HepG2 (cell line): ENCODE results near the gene NEK6. TPM values are rescaled to one million over a fixed set of nuclear protein-coding genes. Genes with fewer than 3 reads are reported as not detected.
"Not testable (repeated sequence)": the region's sequence is repeated elsewhere in the genome, so short reads cannot be mapped to it uniquely, and the experiment has no call there.

Experiments used
- ATAC-seq: fragments of 200-7000 bp; cut with Tn5 transposase; 3 replicates; pipeline ENCODE4 v1.9.1; 2020; ENCODE audit warnings: mild to moderate bottlenecking, moderate library complexity
- BruUV-seq: library from RNA; stranded (reverse); fragments of 400-500 nt; replicated peaks from 2 replicates; lab custom pipeline; 2021; lab: Mats Ljungman, UMichigan
- CTCF ChIA-PET: fragments of 300-600 bp; formaldehyde crosslinking; extraction: SDS; loops from one replicate; lab custom pipeline; 2021; ENCODE audit warnings: low total read pairs, inconsistent platforms, low intra/inter-chr PET ratio; lab: Yijun Ruan, JAX
- POLR2A ChIA-PET: fragments of 350-600 bp; sonication (Branson Sonifier 250); formaldehyde crosslinking; loops from one replicate; lab custom pipeline; 2020; ENCODE audit warnings: antibody characterized with exemption, inconsistent platforms; lab: Yijun Ruan, JAX
- DNase-seq: peaks from one replicate; pipeline ENCODE4 v3.0.0-alpha.2; 2015; ENCODE audit warnings: low spot score
- FAIRE-seq: peaks from 3 replicates; lab custom pipeline; 2011; peaks lifted over from hg19 to GRCh38; lab: Jason Lieb, UNC
- H2AFZ ChIP-seq: one replicate; pipeline ENCODE4 v1.6.1; 2011; ENCODE audit warnings: low read length, inconsistent platforms
- H3K27ac ChIP-seq: fragments of 300-600 bp; 3 replicates; pipeline ENCODE4 v1.8.0; 2011; ENCODE audit warnings: mixed run types, mild to moderate bottlenecking, mixed read lengths, low read length, inconsistent platforms; ENCODE audit not compliant: insufficient read depth; ENCODE audit errors: extremely low read length
- H3K27me3 ChIP-seq, 2 experiments: fragments of 200-600 bp in 1 of 2; 2 replicates in 1 of 2; 3 replicates in 1 of 2; pipeline versions ENCODE4 v1.6.0 to v1.8.0; 2011; ENCODE audit warnings: low read length in 2 of 2, mild to moderate bottlenecking in 2 of 2, moderate library complexity in 2 of 2, inconsistent platforms in 1 of 2; ENCODE audit not compliant: insufficient read depth in 2 of 2, control insufficient read depth in 1 of 2
- H3K36me3 ChIP-seq, 2 experiments: fragments of 200-600 bp in 1 of 2; replicated peaks in 1 of 2; 2 replicates in 1 of 2; 3 replicates in 1 of 2; pipeline versions ENCODE4 v1.5.1 to v1.8.0; 2011; ENCODE audit warnings: low read length in 2 of 2, inconsistent platforms in 1 of 2; ENCODE audit not compliant: insufficient read depth in 2 of 2, control insufficient read depth in 1 of 2
- H3K4me1 ChIP-seq: 2 replicates; pipeline ENCODE4 v1.5.1; 2012; ENCODE audit warnings: low read length, inconsistent platforms; ENCODE audit not compliant: insufficient read depth
- H3K4me2 ChIP-seq: 2 replicates; pipeline ENCODE4 v1.6.0; 2011; ENCODE audit warnings: low read depth, low read length, inconsistent platforms
- H3K4me3 ChIP-seq, 3 experiments: fragments of 200-600 bp in 1 of 3; sonication (generic), shearing (Covaris generic) in 1 of 3; replicated peaks in 1 of 3; 2 replicates each; pipeline ENCODE4 v1.5.1; 2011 to 2016; ENCODE audit warnings: low read length in 3 of 3, inconsistent platforms in 2 of 3, low read depth in 2 of 3, mild to moderate bottlenecking in 2 of 3, control low read depth in 1 of 3, mixed read lengths in 1 of 3; ENCODE audit not compliant: insufficient read depth in 1 of 3
- H3K79me2 ChIP-seq: one replicate; pipeline ENCODE4 v1.6.1; 2011; ENCODE audit warnings: low read length, inconsistent platforms; ENCODE audit not compliant: insufficient read depth
- H3K9ac ChIP-seq: 2 replicates; pipeline ENCODE4 v1.6.0; 2011; ENCODE audit warnings: mild to moderate bottlenecking, low read depth, low read length, inconsistent platforms; ENCODE audit not compliant: insufficient read depth
- H3K9me3 ChIP-seq: 2 replicates; pipeline ENCODE4 v1.5.1; 2012; ENCODE audit warnings: mild to moderate bottlenecking, low read length
- H4K20me1 ChIP-seq: 2 replicates; pipeline ENCODE4 v1.6.0; 2011; ENCODE audit warnings: inconsistent platforms, mild to moderate bottlenecking, low read length, moderate library complexity; ENCODE audit not compliant: insufficient read depth
- GLI4 ChIP-seq: sonication (generic); formaldehyde crosslinking; IDR thresholded peaks from 2 replicates; pipeline ENCODE4 v1.5.1; 2020; ENCODE audit warnings: missing genetic modification reagents, mild to moderate bottlenecking, moderate library complexity, borderline replicate concordance
- HNRNPLL ChIP-seq: fragments of 200-400 bp; formaldehyde crosslinking; IDR thresholded peaks from 2 replicates; pipeline ENCODE4 v1.6.1; 2017; ENCODE audit warnings: mild to moderate bottlenecking, low read depth, low read length; ENCODE audit not compliant: poor library complexity, severe bottlenecking
- IRX3 ChIP-seq: sonication (generic); formaldehyde crosslinking; IDR thresholded peaks from 2 replicates; pipeline ENCODE4 v1.8.1; 2023; ENCODE audit warnings: mild to moderate bottlenecking, low read depth, missing genetic modification reagents, borderline replicate concordance
- PAWR ChIP-seq: sonication (generic); formaldehyde crosslinking; IDR thresholded peaks from 2 replicates; pipeline ENCODE4 v1.4.0; 2020; ENCODE audit warnings: missing genetic modification reagents, mild to moderate bottlenecking, borderline replicate concordance
- ZMYM3 ChIP-seq: sonication (generic); formaldehyde crosslinking; IDR thresholded peaks from 2 replicates; pipeline ENCODE4 v1.5.1; 2020; ENCODE audit warnings: mild to moderate bottlenecking, missing genetic modification reagents
- ZNF260 ChIP-seq: sonication (generic); formaldehyde crosslinking; IDR thresholded peaks from 2 replicates; pipeline ENCODE4 v1.4.0; 2020; ENCODE audit warnings: missing genetic modification reagents, low read depth, mild to moderate bottlenecking, borderline replicate concordance
- ZNF292 ChIP-seq: sonication (generic); formaldehyde crosslinking; IDR thresholded peaks from 2 replicates; pipeline ENCODE4 v1.8.1; 2022; ENCODE audit warnings: mild to moderate bottlenecking, low read depth, missing genetic modification reagents, borderline replicate concordance
- ZNF576 ChIP-seq: sonication (generic); formaldehyde crosslinking; IDR thresholded peaks from 2 replicates; pipeline ENCODE4 v1.4.0; 2020; ENCODE audit warnings: mild to moderate bottlenecking, missing genetic modification reagents
- ZNF773 ChIP-seq: sonication (generic); formaldehyde crosslinking; IDR thresholded peaks from 2 replicates; pipeline ENCODE4 v1.4.0; 2020; ENCODE audit warnings: missing genetic modification reagents, borderline replicate concordance
- WGBS: methylation state at CpG from one replicate; pipeline ENCODE4 v1.1.6; 2017; ENCODE audit warnings: low lambda C conversion rate; 5-methylcytosine and 5-hydroxymethylcytosine counted together
- in situ Hi-C: cut with HindIII; loops from 2 replicates; pipeline ENCODE4 v1.10.0; 2017; ENCODE audit warnings: low pct_unique_long_range_greater_than_20kb; ENCODE audit not compliant: extremely low pct_ligation_motif_present
- intact Hi-C: fragments of 100-400 bp; cut with micrococcal nuclease; formaldehyde crosslinking; loops from one replicate; pipeline ENCODE4 v1.10.0; 2022; ENCODE audit not compliant: unreplicated experiment
- polyA plus RNA-seq, 8 experiments: library from polyadenylated mRNA; depleted of rRNA in 3 of 8; stranded (reverse) in 7 of 8; unstranded in 1 of 8; fragments of >200 nt; fragmentation: Illumina TruSeq in 4 of 8; extraction: Trizol in 4 of 8; gene quantifications; 2 replicates each; pipeline versions ENCODE4 v1.2.1 to v1.2.3, GENCODE V29; 2011 to 2016; ENCODE audit warnings: low read depth in 4 of 8, missing spikeins in 1 of 8, mixed read lengths in 1 of 8; ENCODE audit not compliant: insufficient read depth in 1 of 8
- total RNA-seq, 5 experiments: library from RNA; depleted of rRNA; stranded (reverse); fragments of >200 nt; fragmentation: Illumina TruSeq; extraction: Trizol; gene quantifications; 2 replicates each; pipeline ENCODE4 v1.2.3, GENCODE V29; 2016; ENCODE audit warnings: low read depth in 1 of 5

The NEK6 gene
- total and polyA plus RNA-seq, 2 of the 13 experiments (the other 11 are each of a cell fraction or from before 2014, with no cell fraction given) = 30.4 to 119 TPM

GRCh38 chr9:124252878-124253277, 4.9 kb upstream of the NEK6 start:
- 37% methylated on average over 8 of the region's 8 CpGs for WGBS
- DNase-seq, H3K27me3 ChIP-seq, H3K27ac ChIP-seq, intact Hi-C loops, POLR2A ChIA-PET, H3K79me2 ChIP-seq, H3K36me3 ChIP-seq, H3K4me3 ChIP-seq, H4K20me1 ChIP-seq, H2AFZ ChIP-seq, H3K9ac ChIP-seq, FAIRE-seq, H3K4me2 ChIP-seq, ATAC-seq, in situ Hi-C loops, H3K9me3 ChIP-seq, CTCF ChIA-PET, BruUV-seq: not testable (repeated sequence)
- TF ChIP-seq ZMYM3 (CRISPR knock-in tag) = 0 out of 2 replicates have a peak, but pooled peaks have one; percentile 14
- TF ChIP-seq ZNF260 (CRISPR knock-in tag) = 0 out of 2 replicates have a peak, but pooled peaks have one; percentile 45
- 0 out of 2 replicates have a peak, but pooled peaks have one; percentile 8 for TF ChIP-seq ZNF292 (CRISPR knock-in tag)
- H3K4me1 ChIP-seq = peaks cover 36% of the 10 kb centered on the region

GRCh38 chr9:124254261-124254682, 3.5 kb upstream of the NEK6 start:
- no peak for DNase-seq
- TF ChIP-seq ZNF576 = no peak
- TF ChIP-seq PAWR (CRISPR knock-in tag) = no peak
- TF ChIP-seq HNRNPLL = no peak
- no peak for TF ChIP-seq IRX3 (CRISPR knock-in tag)
- no peak for TF ChIP-seq GLI4 (CRISPR knock-in tag)
- no peak for TF ChIP-seq ZNF773 (CRISPR knock-in tag)
- H3K4me2 ChIP-seq = peak overlapping the region; percentile 32; the same call in 1 of the 2 replicates
- peaks cover 0 to 8% of the 10 kb centered on the region in 2 experiments; a peak in 3 of 5 replicates for H3K27me3 ChIP-seq
- in situ Hi-C loops = no loop called here
- H3K4me3 ChIP-seq = no peak overlapping the region
- CTCF ChIA-PET = no interaction called here
- H3K9ac ChIP-seq = no peak overlapping the region
- H3K79me2 ChIP-seq = peaks cover 10% of the 10 kb centered on the region
- 37% methylated on average over 10 of the region's 10 CpGs for WGBS
- FAIRE-seq = no peak
- peaks cover 31% of the 10 kb centered on the region for H3K4me1 ChIP-seq
- no peaks in the 10 kb centered on the region for H4K20me1 ChIP-seq
- no peak overlapping the region for H3K27ac ChIP-seq
- no peaks in the 10 kb centered on the region for H3K36me3 ChIP-seq
- intact Hi-C loops = no loop called here
- no peak for ATAC-seq
- no TSS peak for BruUV-seq
- POLR2A ChIA-PET = interaction anchor here (0.5 kb wide), 1 partner anchor 1909 kb away, joined by 3 read pairs; no protein-coding TSS in a partner anchor
- H2AFZ ChIP-seq = no peak overlapping the region
- no peaks in the 10 kb centered on the region for H3K9me3 ChIP-seq
